GM19438 (cell line): ENCODE results near the gene UMAD1.

Experiments
- ATAC-seq: cut with Tn5 transposase; IDR thresholded peaks from one replicate; pipeline ENCODE4 v1.9.1; 2021; ENCODE audit warnings: low read depth; ENCODE audit not compliant: unreplicated experiment

Gene UMAD1

DNA sequence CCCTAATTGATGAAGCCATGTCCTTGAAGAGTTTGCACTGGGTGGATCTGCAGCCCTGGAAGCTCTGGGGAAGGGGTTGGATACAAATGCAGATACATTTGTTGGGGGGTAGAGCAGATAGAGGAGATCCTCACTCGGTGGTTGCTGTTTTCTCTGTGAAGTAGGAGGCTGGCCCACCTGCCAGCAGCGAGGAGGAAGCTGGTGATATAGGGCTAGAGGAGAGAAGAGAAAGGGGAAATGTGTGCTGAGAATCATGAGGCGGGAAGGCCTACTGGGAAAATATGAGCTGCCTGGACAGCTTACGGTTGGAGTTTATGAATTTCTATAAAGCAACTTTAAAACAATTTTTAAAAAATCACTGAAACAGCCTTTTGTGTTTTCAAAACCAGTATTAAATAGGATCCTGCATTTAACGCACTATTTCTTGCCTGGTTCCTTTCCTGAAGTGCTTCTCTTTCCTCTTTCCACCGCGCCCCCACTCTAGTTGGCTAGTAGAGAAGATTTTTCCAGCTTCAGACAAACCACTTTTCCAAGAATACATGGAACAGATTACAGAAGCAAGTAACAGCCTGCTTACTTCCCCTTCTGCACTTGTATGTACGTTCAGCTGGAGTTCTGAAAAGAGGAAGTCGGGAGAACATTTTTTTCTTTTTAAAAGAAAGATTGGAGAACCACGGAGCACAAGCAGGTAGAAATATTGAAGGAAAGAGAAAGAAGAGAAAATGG lies 227.5 kb downstream of the UMAD1 start:
- ATAC-seq: peak; percentile 69

DNA sequence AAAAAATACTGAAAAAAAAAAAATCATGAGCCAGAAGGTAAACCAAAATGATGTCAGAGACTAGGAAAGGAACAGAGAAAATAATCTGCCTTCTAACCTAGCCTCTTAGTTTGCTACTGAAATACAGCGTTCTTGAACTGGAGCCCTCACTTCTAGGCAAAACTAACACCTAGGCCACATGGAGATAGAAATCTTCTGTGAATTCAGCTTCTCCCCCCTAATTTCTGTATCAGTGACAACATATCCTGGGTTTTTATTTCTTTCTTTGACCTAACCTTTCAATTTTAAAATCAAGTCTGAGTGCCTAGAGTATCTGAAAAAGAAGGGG lies 228.0 kb downstream of the UMAD1 start:
- peak; percentile 41 for ATAC-seq

- no peak for ATAC-seq
Observed at GRCh38 chr7:7869036-7869435, 228.5 kb downstream of the UMAD1 start.

- no peak for ATAC-seq
Observed at GRCh38 chr7:7869651-7870050, 229.1 kb downstream of the UMAD1 start.

DNA sequence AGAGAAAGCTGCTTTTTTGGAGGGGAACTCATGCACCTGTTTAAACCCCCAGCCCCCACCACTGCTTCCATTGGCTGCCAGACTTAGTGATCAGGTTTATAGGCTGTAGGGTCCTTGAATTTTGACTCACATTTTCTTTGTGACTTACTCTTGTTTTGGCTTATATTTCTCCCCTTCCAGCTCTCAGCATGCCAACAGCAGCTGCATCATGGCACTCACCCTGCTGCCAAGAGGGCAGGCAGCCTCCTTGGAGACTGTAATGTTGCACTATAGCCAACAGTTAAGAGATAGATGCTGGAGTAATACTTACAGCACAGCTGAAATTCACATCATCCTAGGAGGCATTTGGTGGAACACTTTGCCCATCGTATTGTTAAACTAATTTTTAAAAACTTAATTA lies 230.0 kb downstream of the UMAD1 start:
- no peak for ATAC-seq

DNA sequence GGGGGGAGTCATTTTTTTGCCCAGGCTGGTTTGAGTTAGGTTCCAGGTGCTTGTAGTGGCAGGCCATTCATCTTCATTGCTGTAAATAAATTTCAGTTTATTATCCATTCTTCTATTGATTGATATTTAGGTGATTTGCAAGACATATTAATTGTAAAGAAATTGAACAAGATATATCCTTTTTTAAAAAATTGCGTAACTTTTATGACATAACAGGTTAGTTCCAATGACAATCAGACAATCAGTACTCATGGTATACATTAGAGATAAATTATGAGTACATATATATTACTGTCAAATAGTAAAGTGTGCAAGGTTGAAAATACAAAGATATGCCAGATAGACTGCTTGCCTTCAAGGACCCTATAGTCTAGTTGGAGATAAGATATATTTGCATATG lies 235.9 kb downstream of the UMAD1 start:
- ATAC-seq: no peak

DNA sequence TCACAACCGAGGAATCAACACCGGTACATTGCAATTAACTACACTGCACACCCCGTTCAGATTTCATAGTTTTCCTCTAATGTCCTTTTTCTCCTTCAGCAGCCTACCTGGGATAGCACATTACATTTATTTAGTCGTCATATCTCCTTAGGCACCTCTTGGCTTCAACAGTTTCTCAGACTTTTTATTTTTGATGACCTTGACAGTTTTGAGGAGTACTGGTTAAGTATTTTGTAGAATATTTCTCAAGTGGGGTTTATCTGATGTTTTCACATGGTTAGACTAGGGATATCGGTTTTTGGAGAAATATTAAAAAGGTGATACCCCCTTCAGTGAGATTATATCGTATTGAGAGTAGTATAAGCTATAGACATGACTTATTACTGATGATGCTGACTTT lies 241.0 kb downstream of the UMAD1 start:
- ATAC-seq: no peak

GRCh38 chr7:7882888-7883287 lies 242.3 kb downstream of the UMAD1 start:
- no peak for ATAC-seq

DNA sequence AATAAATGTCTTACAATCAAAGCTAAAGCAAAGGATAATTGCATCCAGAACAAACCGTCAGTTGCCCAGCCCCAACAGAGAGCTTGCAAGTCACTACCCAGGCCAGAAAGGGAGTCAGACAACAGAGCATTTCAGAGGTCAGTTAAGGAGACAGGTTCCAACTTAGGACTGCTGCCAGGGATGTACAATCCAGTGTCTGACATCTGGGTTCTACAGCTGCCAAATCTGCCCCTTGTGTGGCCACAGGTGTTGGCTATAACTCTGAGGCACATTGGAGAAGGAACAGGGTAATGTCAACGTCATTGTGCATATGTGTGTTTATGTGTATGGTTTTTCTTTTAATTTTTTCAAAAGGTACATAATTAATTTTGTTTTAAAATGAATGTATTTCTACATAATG lies 242.8 kb downstream of the UMAD1 start:
- ATAC-seq: no peak

- no peak for ATAC-seq
Observed at GRCh38 chr7:7884855-7885254, 244.3 kb downstream of the UMAD1 start.

DNA sequence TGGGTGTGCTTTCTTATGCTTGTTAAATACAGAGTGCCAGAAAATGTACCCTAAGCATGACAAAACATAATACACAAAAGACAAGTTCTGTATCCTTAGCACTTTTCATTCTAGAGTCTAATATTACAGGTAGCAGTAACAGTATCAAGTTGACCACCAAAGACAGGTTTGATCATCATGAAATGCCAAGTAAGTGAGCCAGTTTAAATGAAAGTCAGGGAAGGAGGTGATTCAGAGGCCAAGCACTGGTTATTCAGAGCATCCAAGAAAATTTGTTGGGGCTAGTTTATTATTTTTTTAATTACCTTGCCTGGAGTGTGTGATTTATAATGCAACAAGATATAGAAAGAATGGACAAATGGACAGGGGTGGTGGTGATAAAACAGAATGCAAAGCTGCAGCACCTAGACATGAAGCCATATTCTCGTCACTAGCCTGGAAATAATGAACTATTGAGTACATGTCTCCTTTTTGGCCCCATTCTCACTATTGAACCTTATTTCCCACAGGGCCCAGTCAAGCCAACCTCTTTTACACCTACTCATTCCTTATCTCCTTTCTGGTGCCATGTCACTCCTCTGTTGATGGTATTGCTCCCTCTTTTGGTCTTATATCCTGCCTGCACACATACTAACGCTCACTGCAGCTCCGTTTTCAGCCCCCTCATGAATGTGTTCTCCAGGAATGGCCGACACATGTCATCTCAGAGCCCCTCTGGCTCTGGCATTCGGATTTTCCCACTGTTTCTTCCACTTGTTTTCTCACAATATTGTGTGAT lies 249.4 kb downstream of the UMAD1 start:
- ATAC-seq: no peak

DNA sequence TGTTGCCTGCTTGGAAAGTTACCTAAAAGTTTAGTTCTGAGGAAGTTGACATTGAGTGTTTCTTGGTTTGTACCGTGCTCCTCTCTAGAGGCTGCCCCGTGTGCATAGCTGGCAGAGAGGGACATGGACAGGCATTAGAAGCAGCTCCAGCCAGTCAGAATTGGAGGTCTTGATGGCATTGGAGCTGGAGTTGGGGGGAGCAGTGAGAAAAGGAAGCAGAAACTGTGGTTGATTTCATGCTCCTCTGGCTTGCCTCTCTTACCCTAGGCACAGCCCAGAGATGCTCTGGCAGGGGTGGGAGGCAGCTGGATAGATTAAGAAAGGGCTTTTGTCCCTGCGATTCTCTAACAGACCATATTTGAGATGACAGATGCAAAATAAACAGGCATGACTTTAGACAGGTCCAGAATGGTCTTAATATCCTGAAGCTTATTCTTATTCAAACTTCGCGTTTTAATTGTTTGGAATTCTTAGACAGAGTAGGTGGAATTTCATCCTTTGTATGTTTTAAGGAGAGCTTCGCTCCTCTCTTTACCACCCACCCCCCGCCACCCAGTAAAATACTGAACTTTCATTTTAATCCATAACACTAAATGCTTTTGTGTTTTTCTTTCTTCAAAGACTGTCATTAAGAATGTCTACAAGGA lies 254.6 kb downstream of the UMAD1 start:
- ATAC-seq: no peak

DNA sequence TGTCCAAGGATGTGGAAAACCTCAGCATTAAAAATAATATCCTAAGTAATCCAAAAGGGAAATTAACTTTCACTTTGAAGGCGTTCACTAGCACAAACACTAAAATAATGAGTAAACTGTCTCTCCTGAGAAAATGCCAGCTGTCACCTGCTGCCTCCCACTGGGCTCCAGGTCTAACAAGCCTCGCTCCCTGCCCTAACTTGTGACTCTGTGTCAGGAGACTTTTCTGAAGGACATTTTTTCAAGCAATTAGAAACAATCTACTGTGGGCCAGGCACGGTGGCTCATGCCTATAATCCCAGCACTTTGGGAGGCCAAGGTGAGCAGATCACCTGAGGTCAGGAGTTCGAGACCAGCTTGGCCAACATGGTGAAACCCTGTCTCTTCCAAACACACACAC lies 255.2 kb downstream of the UMAD1 start:
- no peak for ATAC-seq

GRCh38 chr7:7897509-7897908 lies 257.0 kb downstream of the UMAD1 start:
- ATAC-seq: no peak

DNA sequence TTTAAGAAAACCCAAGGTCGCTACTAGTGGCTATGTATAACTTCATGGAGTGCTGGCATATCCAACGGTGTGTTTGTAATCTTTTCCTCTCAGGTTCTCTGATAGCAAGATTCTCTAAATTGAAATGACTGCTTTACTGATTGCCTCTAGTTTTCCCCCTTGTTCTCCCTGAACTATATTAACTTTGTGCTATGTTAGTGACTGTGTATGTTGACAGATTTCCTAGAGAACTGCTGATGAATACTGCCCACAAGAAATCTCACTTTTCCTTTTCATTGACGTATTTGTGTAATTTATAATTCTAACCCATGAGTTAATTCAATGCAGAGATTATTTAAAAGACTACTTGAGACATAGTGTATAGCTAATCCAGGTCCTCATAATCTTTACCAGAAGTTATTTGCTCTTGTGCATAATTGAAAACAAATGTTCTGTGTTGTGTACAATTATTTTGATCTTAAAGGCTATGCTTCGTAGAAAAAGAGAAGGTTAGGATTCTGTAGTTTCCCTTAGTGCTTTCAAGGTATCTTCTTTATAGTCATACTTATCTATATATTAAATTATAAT lies 257.5 kb downstream of the UMAD1 start:
- no peak for ATAC-seq

DNA sequence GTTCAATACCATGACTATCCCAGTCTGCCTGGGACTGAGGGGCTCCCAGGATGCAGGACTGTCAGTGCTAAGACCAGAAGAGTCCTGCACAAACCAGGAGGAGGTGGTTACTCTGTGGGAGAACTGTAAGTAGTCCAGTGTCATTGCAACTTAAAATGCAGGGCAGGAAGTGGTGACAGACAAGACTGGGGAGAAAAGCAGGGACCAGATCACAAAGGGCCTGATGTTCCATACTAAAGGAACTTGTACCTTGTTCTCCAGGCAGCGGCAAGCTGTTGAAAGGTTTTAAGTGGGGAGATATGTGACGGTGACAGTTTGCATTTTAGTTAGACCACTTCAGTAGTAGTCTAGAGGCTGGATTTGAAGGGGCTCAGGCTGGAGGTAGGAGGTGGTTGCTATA lies 262.3 kb downstream of the UMAD1 start:
- no peak for ATAC-seq

DNA sequence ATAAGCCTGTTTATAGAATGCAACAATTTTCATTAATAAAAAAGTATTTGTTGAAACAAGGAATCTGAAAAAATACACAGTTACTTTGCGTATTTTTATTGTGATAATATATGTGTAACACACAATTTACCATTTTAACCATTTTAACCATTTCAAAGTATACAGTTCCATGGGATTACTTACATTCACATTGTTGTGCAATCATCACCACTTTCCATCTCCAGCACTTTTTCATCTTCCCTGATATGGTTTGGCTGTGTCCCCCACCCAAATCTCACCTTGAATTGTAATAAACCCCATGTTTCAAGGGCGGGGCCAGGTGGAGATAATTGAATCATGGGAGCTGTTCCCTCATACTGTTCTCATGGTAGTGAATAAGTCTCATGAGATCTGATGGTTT lies 266.8 kb downstream of the UMAD1 start:
- ATAC-seq: no peak

DNA sequence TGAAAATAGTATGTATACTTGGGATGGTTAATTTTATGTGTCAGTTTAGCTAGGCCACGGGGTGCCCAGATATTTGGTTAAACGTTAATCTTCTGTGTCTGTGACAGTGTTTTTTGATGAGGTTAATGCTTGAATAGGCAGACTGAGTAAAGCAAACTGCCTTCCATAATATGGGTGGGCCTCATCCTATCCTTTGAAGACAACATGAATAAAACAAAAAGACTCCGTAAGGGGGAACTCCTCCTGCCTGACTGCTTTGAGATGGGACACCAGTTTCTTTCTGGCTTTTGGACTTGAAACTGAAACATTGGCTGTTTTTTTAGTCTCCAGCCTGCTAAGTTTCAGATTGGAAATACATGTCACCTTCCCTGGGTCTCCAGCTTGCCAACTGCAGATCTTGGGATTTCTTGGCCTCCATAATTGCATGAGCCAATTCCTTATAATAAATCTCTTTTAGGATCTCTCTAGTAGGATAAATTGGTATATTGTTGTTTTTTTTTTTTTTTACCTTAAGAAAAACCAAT lies 268.1 kb downstream of the UMAD1 start:
- no peak for ATAC-seq

DNA sequence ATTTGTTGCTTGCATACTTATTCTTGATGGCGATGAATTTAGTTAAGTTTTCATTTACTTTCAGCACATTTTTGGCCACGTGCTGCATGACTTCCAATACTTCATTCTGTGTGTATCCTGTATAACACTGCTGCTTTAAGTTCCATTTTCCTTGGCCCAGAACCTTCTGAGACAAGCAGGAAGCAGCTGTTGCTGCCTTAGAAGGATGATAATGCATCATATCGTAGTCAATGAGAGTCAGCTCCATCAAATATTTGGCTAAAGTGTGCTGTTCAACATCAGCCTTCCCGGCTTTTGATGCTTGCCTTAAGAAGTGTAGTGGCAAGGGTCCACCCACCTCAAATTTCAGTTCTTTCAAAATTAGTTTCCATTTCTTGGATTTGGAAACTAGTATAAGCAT lies 268.8 kb downstream of the UMAD1 start:
- no peak for ATAC-seq

DNA sequence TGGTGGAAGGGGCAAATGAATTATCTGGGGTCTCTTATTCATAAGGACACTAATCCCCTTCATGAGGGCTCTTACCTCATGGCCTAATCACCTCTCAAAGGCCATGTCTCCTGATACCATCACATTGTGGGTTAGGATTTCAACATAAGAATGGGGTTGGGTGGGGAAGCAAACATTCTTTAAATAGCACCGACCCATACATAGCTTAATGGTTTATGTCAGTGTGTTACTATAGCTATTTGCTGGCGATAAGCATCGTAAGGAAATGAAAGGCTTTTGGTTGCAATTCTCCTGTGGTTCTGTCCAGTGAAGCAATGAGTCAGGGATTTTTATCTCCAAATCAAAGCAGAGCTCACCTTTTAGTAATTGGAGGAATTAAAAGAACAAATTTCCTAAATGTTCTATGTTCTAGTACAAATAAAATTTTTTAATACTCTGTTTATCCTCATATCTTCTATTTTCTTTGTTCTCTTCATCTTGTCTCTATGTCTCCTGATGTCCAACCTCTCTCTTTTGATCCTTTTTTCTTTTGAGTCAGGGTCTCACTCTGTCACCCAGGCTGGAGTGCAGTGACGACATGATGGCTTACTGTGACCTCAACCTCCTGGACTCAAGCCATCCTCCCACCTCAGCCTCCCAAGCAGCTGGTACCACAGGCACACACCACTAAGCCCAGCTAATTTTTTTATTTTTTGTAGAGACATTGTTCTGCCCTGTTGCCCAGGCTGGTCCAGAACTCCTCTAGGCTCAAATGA lies 271.0 kb downstream of the UMAD1 start:
- no peak for ATAC-seq

- no peak for ATAC-seq
Observed at GRCh38 chr7:7912937-7913336, 272.4 kb downstream of the UMAD1 start.
